ENCODE data around the gene PDE3A. TPM values are rescaled to one million over a fixed set of nuclear protein-coding genes. Genes with fewer than 3 reads are reported as not detected.

Gene PDE3A
- polyA plus RNA-seq, 3 donors: 0.10 TPM; not detected in 2

DNA sequence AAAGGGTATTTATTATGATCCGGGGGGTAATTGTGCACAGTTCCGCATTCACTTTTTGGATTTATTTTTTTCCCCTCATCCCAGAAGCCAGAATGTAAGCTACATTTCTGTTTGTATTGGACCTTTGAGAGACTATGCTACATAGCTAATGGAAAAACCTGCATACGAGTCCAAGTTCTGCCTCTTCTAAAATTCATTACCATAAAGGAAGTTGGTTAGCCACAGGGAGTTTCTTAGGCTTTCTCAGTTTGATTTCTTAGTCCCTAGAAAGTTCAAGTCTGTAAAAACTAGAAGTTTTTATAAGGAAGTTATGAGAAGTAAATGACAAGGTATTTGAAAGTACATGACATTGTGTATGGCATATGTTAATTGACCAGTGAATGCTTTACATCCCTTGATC lies 138.7 kb downstream of the PDE3A start:
- no peak for DNase-seq
- H4K20me1 ChIP-seq (ENCODE audit: insufficient read depth, low read length): no peaks in the 10 kb centered on the region
- no peak overlapping the region for H2AFZ ChIP-seq (ENCODE audit: insufficient read depth, low read depth, low read length, poor library complexity, severe bottlenecking)
- Mint-ChIP-seq H3K27me3 (ENCODE audit: low read depth in 3 of 3) (peaks cover 0 to 1% (median 0%) of the 10 kb centered on the region in 3 donors), H3K36me3 (no peaks in the 10 kb centered on the region), H3K4me1 (peaks cover 7% of the 10 kb centered on the region), H3K9me3 (peaks cover 0 to 2% (median 0%) of the 10 kb centered on the region in 7 donors), H3K27ac (no peak overlapping the region), H3K4me3 (no peak overlapping the region)
- no peaks in the 10 kb centered on the region for H3K27me3 ChIP-seq (ENCODE audit: control insufficient read depth in 2 of 2, insufficient read depth in 2 of 2, low read length in 2 of 2)
- H3K79me2 ChIP-seq (ENCODE audit: insufficient read depth, low read length): no peaks in the 10 kb centered on the region
- TF ChIP-seq, protein P1, sequence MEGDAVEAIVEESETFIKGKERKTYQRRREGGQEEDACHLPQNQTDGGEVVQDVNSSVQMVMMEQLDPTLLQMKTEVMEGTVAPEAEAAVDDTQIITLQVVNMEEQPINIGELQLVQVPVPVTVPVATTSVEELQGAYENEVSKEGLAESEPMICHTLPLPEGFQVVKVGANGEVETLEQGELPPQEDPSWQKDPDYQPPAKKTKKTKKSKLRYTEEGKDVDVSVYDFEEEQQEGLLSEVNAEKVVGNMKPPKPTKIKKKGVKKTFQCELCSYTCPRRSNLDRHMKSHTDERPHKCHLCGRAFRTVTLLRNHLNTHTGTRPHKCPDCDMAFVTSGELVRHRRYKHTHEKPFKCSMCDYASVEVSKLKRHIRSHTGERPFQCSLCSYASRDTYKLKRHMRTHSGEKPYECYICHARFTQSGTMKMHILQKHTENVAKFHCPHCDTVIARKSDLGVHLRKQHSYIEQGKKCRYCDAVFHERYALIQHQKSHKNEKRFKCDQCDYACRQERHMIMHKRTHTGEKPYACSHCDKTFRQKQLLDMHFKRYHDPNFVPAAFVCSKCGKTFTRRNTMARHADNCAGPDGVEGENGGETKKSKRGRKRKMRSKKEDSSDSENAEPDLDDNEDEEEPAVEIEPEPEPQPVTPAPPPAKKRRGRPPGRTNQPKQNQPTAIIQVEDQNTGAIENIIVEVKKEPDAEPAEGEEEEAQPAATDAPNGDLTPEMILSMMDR (IDR thresholded peaks at IDR 0.05): no peak
- no peak overlapping the region for H3K4me3 ChIP-seq (replicated peaks in 1 of 3; ENCODE audit: low read depth in 2 of 3, low read length in 3 of 3)
- H3K4me1 ChIP-seq (ENCODE audit: control insufficient read depth in 1 of 2, insufficient read depth in 2 of 2, low read length in 2 of 2): no peaks in the 10 kb centered on the region
- intact Hi-C loops (cut with micrococcal nuclease): no loop called here
- WGBS (ENCODE audit: insufficient coverage): no CpG with 5 or more reads among the region's 3 CpGs
- no peaks in the 10 kb centered on the region for H3K9me3 ChIP-seq (replicated peaks in 1 of 2; ENCODE audit: control insufficient read depth in 1 of 2, insufficient read depth in 1 of 2, low read length in 2 of 2)
- no peak overlapping the region for H3K9ac ChIP-seq (ENCODE audit: insufficient read depth, low read length, poor library complexity, severe bottlenecking)
- H3K27ac ChIP-seq (ENCODE audit: low read depth in 1 of 2, low read length in 2 of 2): no peak overlapping the region
- H3K4me2 ChIP-seq (replicated peaks; ENCODE audit: extremely low read depth, low read length, poor library complexity, severe bottlenecking): no peak overlapping the region
- no peaks in the 10 kb centered on the region for H3K36me3 ChIP-seq (replicated peaks in 1 of 2; ENCODE audit: control insufficient read depth in 1 of 2, insufficient read depth in 2 of 2, low read length in 2 of 2)

DNA sequence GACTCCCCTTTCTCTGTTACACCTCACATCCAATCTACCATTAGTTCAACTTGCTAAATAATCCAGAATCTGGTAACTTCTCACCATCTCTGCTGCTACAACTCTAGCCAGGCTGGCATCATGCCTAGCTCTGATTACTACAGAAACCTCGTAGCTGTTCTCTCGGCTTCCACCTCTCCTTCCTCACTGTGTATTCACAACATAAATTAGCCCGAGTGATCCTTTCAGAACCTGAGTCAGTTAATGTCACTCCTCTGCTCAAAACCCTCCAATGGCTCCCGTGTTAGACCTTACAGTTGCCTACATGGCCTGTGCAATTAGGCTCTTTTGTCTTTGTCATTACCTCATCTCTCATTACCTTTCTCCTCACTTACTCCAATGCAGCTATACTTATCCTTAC lies 139.4 kb downstream of the PDE3A start:
- H3K9ac ChIP-seq (ENCODE audit: insufficient read depth, low read length, poor library complexity, severe bottlenecking): no peak overlapping the region
- Mint-ChIP-seq H3K36me3 (no peaks in the 10 kb centered on the region), H3K4me1 (peaks cover 7% of the 10 kb centered on the region), H3K4me3 (no peak overlapping the region), H3K9me3 (peaks cover 0 to 2% (median 0%) of the 10 kb centered on the region in 7 donors), H3K27me3 (ENCODE audit: low read depth in 3 of 3) (peaks cover 0 to 1% (median 0%) of the 10 kb centered on the region in 3 donors), H3K27ac (no peak overlapping the region)
- no peak overlapping the region for H3K27ac ChIP-seq (ENCODE audit: low read depth in 1 of 2, low read length in 2 of 2)
- H3K4me1 ChIP-seq (ENCODE audit: control insufficient read depth in 1 of 2, insufficient read depth in 2 of 2, low read length in 2 of 2): no peaks in the 10 kb centered on the region
- DNase-seq: no peak
- no peaks in the 10 kb centered on the region for H3K27me3 ChIP-seq (ENCODE audit: control insufficient read depth in 2 of 2, insufficient read depth in 2 of 2, low read length in 2 of 2)
- H2AFZ ChIP-seq (ENCODE audit: insufficient read depth, low read depth, low read length, poor library complexity, severe bottlenecking): no peak overlapping the region
- intact Hi-C loops (cut with micrococcal nuclease): no loop called here
- no peak overlapping the region for H3K4me3 ChIP-seq (replicated peaks in 1 of 3; ENCODE audit: low read depth in 2 of 3, low read length in 3 of 3)
- no peaks in the 10 kb centered on the region for H3K9me3 ChIP-seq (replicated peaks in 1 of 2; ENCODE audit: control insufficient read depth in 1 of 2, insufficient read depth in 1 of 2, low read length in 2 of 2)
- no peaks in the 10 kb centered on the region for H4K20me1 ChIP-seq (ENCODE audit: insufficient read depth, low read length)
- no peaks in the 10 kb centered on the region for H3K79me2 ChIP-seq (ENCODE audit: insufficient read depth, low read length)
- TF ChIP-seq, protein P1 (IDR thresholded peaks at IDR 0.05): no peak
- no peaks in the 10 kb centered on the region for H3K36me3 ChIP-seq (replicated peaks in 1 of 2; ENCODE audit: control insufficient read depth in 1 of 2, insufficient read depth in 2 of 2, low read length in 2 of 2)
- no peak overlapping the region for H3K4me2 ChIP-seq (replicated peaks; ENCODE audit: extremely low read depth, low read length, poor library complexity, severe bottlenecking)
- WGBS (ENCODE audit: insufficient coverage): 49% methylated on average over 4 of the region's 4 CpGs

Data from CD14-positive monocyte (primary cell).